HT-29 (cell line): ENCODE measurements around the gene PLA2G6. TPM values are rescaled to one million over a fixed set of nuclear protein-coding genes. Genes with fewer than 3 reads are reported as not detected.

ENCODE experiments used
- DNase-seq: peaks from one replicate; pipeline ENCODE4 v3.0.0-alpha.2; 2015; ENCODE audit warnings: low spot score
- total RNA-seq: library from RNA; depleted of rRNA; stranded (reverse); fragments of >200 nt; shearing (Covaris generic); gene quantifications from 2 replicates; pipeline ENCODE4 v1.2.3, GENCODE V29; 2014; rRNA removed

Gene PLA2G6
- total RNA-seq, result 13.0 and 16.1 TPM in 2 replicates

- peak; percentile 97 for DNase-seq
Measured at GRCh38 chr22:38181453-38182200, at the start of gene PLA2G6. TSS of gene PLA2G6 (minus strand) at chr22:38181830. CDS start at chr22:38169426, 12,404 bp downstream.

- DNase-seq, result no peak
Measured at GRCh38 chr22:38230916-38231315, 49.3 kb upstream of the PLA2G6 start.

GRCh38 chr22:38230108-38230825, 48.6 kb upstream of the PLA2G6 start:
- DNase-seq, result peak; percentile 71

GRCh38 chr22:38228873-38229740, 47.5 kb upstream of the PLA2G6 start:
- DNase-seq, result peak; percentile 85

GRCh38 chr22:38228326-38228872, 46.8 kb upstream of the PLA2G6 start:
- no peak for DNase-seq

GRCh38 chr22:38226853-38227649, 45.4 kb upstream of the PLA2G6 start:
- DNase-seq, result no peak

- DNase-seq, result no peak
Measured at GRCh38 chr22:38223289-38223960, 41.8 kb upstream of the PLA2G6 start.

- DNase-seq, result peak; percentile 36
Measured at GRCh38 chr22:38222797-38223119, 41.1 kb upstream of the PLA2G6 start.

- DNase-seq, result no peak
Measured at GRCh38 chr22:38221908-38222796, 40.5 kb upstream of the PLA2G6 start.

- no peak for DNase-seq
Measured at GRCh38 chr22:38221407-38221806, 39.8 kb upstream of the PLA2G6 start.

GRCh38 chr22:38220653-38221386, 39.2 kb upstream of the PLA2G6 start:
- DNase-seq, result no peak

GRCh38 chr22:38220163-38220562, 38.5 kb upstream of the PLA2G6 start:
- DNase-seq, result no peak

- no peak for DNase-seq
Measured at GRCh38 chr22:38219632-38220031, 38.0 kb upstream of the PLA2G6 start.

GRCh38 chr22:38218661-38219622, 37.3 kb upstream of the PLA2G6 start:
- peak; percentile 86 for DNase-seq

GRCh38 chr22:38215156-38216038, 33.8 kb upstream of the PLA2G6 start:
- no peak for DNase-seq

- no peak for DNase-seq
Measured at GRCh38 chr22:38214302-38215056, 32.8 kb upstream of the PLA2G6 start.
